NCI-H2107 treated with DMSO at 0.1 percent for 48 hours (cell line): ENCODE measurements around the gene RUNX2.

Source experiments
- DNase-seq: peaks from one replicate; lab custom pipeline; 2025; ENCODE audit not compliant: unreplicated experiment; lab: John Stamatoyannopoulos, UW

RUNX2 gene

DNA sequence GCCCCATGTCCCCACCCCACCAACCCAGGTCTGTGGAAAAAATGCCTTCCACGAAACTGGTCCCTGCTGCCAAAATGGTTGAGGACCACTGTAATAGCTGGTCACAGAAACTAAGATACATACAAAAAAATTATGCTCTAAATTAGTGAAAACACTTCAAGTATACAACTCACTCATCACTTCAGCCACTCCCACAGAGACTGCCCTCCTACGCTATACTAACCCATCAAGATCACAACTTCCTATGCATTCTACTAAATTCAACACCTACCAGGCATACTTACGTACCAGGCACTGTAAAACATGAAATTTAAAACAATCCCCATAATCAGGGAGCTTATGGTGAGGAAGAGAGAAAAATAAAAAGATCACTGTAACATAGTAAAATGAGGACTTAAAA lies 22.9 kb downstream of the RUNX2 start:
- DNase-seq: no peak

DNA sequence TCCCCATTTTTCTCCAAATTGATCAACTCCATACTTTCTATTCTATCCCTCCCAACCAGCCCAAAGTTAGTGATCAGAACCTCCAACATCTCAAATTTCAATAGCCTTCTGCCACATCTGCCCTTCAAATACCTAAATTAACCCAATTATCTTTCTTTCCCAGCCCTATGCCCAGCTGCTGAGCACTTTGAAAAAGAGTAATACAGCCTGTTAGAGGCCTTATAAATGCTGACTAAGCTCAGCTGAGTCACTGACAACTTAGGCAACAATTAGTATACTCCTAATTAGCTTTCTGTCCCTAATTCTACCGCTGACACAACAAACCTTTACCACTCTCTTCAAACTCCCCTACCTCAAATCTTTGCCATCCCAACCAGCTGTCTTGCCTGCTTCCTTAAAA lies 23.5 kb downstream of the RUNX2 start:
- DNase-seq: no peak

DNA sequence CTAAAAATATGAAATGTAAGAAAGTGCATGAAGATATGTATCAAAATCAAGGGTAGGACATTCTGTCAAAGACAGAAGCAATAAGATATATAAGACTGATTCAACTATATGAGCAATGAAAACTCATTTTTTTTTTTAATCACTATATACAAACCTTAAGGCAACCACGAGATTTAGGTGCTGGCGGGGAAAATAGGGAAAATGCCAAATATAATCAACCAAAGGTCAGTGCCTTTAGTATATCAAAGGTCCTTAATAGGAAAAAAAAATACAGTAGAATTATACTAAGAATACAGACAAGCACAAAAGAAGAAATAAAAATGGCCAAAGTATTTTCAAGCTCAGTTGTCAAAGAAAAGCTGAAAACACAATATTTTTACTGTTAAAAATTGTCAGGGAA lies 25.5 kb downstream of the RUNX2 start:
- DNase-seq: no peak

DNA sequence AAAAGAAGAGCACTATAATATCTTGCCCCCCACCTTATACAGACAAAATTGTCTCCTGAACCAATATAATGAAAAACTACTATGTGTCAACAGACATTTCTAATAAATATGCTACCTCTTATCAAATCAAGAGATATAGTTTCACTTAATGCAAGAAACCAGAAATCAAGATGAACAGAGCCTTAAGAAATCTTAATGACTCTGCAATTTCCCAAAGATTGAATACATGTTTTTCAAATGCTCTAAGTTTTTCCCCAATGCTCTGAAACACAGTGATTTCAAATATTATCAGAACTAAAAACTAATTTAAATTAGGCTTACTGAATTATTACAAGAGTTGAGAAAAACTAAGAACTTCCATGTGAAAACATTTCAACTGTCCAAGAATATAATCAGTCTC lies 36.3 kb downstream of the RUNX2 start:
- DNase-seq: no peak

DNA sequence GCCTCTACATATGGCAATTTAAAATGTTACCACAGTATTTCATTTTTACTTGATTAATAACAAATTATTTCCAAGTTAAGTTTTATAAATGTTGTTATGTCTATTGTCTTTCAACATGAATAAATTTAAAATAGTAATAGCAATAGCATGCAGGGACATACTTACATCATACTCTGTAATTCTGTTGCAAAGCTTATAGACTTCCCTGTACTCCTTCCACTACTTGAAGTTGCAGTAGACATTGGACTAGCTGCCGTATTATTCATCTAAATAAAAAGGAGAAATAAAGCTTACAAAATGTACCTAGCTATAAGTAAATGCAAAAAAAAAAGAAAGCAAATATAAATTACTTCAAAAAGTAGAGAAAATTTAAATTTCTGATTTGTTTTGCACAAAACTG lies 36.9 kb downstream of the RUNX2 start:
- DNase-seq: no peak

DNA sequence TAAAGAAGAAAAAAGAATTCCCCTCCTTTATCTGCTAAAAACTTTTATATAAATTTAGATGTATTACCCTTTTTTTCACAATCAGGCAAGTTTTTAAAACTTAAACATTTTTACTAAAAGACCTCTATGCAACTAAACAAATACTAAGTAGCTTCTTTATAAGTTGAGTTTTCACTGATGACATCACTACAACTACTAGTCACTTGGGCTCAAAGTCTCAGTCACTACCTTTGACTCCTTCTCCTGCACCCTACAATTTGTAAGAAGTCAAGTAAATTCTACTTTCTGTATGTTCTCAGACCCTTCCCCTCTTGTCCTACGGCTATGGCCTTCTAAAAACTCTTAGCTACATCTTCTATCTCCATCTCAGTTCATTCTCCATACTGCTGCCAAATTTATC lies 38.4 kb downstream of the RUNX2 start:
- DNase-seq: no peak

DNA sequence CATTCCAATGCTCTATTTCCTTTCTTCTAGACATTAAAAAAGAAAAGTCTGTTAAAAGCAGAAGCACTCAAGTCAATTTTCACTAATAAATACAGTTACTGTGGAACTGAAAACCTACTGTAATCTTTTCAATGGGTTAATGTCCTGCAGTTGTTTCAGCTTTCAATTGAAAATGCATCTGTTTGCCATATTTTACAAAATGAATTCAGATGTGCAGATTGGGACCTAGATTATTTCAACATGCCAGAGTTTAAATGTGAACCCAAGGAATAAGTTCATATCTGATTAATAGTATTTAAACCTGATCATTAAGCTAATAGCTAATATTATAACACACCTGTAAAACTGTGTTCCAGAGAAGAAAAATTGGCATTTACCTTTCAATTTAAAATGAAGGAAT lies 39.9 kb downstream of the RUNX2 start:
- DNase-seq: no peak

DNA sequence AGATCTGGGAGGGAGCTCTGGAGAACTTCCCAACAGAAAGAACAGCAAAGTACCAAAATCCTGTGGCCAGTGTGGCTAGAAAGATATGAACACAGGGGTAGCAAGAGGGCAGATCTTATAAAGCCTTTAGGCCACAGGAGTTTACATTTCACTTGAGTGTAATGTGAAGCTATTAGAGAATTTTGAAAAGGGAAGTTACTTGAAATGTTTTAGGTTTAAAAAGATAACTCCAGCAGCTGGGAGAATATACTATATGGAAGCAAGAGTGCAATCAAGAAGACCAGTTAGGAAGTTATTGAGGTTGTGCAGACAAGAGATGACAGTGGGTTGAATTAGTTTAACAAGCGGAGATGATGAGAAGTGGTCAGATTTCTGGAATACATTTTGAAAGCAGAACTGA lies 41.7 kb downstream of the RUNX2 start:
- no peak for DNase-seq

DNA sequence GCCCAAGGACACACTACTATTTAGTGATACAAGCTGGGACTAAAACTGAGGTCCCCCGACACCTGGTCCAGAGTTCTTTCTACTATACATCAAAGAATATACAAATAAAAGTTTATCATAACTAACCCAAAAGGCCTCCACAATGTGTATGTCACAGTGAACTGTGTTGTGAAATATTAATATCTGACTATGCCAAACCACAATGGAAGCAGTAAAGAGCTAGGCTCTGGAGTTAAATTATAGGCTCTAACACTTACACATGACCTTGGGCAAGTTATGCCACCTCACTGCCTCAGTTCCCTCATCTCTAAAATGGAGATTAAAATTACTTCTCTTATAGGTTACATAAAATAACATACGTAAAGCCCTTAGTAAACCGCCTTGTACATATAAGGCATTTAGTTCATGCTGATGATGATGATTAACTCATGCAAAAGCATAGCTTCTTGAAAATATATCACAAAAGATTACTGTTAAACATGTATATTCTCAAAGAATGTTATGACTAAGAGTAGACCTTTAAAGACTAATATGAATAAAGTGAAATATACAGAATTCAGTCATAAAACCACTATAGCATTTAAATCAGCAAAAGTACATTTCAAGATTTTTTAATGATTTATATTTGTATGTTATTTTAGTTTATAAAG lies 43.9 kb downstream of the RUNX2 start:
- no peak for DNase-seq

DNA sequence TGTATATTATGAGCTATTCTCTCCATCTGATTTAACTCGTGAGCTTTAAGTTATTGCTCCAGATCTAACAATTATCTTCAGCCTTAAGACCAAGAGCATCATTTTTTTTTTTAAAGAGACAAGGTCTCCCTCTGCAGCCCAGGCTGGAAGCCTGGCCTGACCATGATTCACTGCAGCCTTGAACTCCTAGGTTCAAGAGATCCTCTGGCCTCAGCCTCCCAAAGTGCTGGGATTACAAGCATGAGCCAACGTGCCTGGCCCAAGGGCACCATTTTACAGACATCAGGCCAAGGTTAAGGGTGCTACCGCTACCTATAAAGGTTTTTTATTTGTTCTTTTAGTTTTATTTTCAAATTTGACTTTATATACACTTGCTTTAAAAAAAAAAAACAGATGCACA lies 47.3 kb downstream of the RUNX2 start:
- no peak for DNase-seq

DNA sequence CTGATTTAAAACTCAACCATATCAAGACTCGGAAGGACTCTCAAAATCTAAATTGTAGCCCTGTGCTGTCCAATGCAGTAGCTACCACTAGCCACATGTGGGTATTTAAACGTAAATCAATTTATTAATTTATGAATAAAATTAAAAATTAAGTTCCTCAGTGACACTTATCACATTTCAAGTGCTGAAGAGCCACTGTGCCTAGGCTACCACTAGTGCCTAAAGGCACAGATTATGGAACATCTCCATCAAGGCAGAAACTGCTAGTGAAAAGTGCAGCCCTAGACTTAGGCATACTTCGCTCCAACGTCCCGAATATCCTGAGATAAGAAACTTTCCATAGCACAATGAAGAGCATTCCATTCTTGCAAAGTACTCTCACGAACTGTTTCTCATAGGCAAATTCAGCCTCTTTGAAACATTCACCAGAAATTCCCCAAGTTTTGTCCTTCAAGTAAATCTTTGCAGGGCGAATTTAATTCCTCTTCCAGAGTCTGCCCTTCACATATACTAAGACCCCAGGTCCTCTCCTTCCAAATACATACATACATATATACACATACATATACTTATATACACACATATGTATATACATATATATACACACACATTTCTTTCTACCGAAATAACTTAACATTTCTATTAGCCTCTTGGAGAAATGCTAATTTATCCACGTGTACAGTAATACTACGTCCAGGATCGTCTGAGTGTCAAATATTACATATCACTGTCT lies 48.3 kb downstream of the RUNX2 start:
- no peak for DNase-seq

DNA sequence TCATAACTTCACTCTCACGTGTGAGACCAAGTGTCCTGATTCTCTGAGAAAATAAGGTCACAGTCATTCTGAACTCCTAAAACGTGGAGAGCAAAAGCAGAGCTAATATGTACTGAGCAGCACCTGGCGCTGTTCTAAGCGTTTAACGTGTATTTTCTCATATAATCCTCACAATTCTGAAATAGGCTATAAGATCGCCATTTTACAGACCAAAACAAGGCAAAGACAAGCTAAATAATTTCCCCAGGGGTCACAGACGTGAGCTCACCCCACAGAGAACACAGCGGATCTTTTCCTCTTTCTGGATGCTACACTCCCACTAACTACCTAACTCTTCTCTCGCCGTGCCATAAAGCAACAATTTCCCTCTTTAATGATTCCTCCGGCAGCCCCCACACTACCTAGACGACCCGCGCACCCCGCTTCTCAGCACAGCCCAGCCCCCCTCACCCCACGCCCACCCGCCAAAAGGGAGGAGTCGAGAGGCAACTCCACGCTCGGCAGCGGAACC lies 49.0 kb downstream of the RUNX2 start:
- DNase-seq: no peak

DNA sequence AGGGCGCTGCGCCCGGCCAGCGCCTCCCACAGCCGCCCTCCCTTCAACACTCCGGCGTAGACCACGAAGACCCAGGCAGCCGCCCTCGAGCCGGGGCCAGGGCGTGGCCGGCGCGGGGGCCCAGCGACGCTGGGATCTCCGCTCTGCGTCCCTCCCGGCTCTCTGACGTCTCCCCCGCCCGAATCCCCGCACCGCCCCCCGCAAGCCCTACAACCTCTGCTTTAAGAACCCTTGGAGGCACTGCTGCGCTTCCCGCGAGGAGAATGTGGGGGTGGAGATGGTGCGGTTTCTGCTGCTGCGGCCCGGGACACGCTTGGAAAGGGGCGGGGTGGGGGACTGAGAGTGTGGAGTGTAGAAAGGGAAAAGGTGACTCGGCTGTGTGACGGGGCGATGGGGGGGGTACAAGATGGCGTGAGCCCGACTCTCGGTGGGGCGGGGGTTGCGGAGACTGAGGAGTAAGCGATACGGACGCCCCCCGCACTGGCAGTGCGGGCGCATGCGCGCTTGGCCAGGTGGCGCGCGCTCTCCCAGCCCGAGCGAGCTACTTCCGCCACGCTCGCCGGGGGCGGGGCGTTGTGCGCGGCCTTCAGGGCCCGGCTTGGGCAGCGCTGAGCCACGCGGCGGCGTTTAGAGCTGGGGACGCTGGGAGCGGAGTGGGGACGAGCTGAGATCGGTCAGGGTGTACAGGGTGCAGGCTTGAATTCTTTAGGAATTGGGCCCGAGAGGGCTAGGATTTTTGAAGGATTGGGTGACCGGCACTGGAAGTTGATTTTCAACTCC lies 49.6 kb downstream of the RUNX2 start, which contains the start of gene SUPT3H:
TSS of gene SUPT3H (minus strand) at position 381 of the 780 bp plus-strand sequence.
- no peak for DNase-seq

DNA sequence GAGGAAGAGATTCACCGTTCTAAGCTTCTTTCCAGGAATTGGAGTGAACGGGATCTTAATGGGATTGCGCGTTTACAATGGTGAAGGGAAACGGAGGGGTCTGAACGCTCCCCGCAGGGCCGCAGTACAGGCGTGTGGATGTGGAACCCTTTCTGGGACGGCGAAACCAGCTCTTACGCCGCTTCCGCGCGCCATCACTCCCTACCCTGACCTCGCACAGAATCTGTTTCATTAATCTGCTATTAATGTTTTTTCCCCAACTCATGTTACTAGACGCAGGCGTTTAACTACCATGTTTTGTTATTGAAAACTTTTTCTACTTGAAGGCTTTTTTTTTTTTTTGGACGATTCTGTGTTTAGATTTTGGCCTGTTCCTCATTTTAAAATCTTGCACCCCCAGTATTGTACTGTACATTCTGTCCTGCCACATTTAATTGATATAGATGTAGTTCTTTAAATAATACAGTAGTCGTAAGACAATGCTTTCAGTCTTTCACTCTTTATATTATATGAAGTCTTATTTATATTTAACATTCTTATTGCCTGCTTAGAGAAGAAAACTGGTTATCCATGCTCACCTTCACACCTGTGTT lies 50.3 kb downstream of the RUNX2 start:
- DNase-seq: no peak

DNA sequence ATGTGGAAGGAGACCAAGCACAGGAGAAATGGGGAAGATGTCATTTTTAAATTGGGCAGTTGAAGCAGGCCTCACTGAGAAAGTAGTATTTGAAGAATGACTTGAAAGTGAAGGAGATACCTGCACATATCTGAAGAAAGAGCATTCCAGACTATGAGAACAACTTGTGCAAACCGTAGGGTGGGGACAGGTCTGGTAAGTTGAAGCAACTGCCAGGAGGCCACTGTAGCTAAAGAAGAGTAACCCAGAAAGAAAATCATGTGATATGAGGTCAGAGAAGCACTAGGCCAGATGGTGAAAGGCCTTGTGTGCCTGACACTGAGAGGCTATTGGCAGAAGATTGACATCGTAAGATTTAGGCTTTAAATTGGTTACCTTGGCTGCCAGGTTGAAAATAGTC lies 54.3 kb downstream of the RUNX2 start:
- no peak for DNase-seq

DNA sequence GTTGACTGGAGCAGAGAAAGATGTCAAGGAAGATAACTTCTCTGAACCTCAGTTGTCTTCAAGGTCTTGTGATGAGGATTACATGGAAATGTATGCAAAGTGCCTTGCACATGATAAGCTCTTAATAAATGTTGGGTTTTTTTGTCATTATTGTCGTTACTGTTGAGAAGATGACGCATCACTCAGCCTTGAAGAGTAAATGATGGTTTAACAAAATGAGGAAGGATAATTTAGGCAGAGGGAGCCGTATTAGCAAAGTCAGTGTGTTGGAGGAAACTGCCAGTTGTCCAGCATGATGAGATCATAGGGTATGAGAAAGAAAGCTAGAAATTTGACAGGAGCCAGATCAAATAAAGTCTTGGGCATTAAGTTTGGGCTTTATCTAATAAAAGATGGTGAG lies 58.4 kb downstream of the RUNX2 start:
- DNase-seq: no peak

DNA sequence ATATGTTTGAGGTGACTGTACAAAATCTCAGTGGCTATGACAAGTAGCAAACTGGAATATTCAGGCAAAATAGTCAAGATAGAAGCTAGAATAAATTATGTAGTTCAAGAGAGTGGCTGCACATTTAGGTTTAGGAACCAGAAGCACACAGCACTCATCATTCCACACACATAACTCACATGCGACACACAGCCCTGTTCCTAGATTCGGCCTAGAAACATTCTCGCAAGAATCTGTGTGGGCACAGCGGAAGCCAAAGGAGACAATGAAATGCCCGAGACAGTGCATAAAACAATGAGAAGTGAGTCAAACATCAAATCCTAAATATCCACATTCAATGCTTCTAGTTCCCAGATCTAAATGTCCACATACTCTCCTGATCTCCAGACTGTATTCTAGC lies 59.1 kb downstream of the RUNX2 start:
- DNase-seq: no peak

DNA sequence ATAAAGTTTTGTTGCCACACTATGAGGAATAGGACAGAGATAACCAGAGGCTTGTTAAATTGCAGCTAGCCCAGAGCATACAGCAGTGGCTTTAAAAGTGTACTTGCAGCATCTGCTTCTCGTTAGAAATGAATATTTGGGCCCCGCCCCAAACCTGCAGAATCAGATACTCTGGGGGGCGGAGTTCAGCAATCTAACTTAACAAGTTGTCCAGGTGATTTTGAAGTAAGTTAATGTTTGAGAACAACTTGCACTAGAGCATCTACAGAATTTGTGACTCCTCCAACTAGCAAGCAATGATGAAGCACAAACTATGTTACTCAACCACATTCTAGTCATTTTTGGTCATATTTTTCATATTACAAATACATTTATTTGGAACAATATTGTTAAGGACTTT lies 60.2 kb downstream of the RUNX2 start:
- DNase-seq: no peak

DNA sequence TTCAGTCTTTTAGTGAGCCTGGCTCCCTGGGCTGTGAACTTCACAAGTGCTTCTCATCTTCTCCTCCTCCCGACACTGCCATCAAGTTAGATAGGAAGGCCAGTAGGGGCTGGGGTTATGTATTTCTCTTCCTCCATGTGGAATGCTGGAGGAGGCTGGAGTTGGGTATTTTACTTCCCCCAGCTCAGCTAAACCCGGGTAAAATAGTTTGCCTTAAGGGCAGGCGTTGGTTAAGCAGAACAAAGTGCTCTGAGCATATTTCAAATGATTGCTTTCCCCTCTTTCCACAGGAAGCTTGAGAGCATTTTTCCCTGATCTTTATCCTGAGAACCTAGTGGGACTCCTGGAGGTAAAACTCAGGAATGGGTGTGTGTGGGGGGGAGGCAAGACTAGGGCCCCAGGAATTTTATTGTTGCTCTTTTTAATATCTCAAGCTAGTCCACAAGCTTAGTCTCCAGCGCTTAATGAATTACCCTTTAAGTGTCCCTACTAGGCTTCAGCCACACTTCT lies 66.5 kb downstream of the RUNX2 start:
- no peak for DNase-seq

DNA sequence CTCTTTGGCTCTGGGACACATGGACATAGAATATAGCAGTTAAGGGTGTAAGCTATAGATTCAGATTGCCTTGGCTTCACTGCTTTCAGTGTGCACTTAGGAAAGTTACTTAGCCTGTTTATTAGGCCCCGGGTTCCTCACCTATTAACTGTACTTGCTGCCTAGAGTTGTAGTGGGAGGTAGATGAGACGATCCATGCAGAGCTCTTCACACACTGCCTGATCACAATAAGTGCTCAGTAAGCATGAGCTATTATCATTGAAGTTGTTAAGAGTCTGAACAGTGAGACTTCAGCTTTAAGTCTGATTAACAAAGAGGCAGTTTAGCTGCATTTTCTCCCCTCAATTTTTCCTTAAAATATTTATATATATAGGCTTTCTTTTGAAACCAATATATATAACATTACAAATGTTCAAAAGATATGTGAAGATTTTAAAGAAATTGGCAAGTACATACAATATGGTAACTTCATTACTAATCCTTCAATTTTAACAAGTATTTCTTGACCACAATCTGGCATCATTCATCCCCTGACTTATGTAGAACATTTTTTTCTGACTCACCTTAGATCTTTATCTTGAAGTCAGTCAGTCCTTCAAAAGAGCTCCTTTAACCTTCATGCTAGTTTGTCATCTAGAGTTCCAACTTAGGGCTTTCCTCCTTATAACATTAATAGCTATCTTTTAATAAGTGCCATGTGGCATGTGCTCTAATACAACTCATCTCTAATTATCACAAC lies 70.1 kb downstream of the RUNX2 start:
- DNase-seq: no peak

DNA sequence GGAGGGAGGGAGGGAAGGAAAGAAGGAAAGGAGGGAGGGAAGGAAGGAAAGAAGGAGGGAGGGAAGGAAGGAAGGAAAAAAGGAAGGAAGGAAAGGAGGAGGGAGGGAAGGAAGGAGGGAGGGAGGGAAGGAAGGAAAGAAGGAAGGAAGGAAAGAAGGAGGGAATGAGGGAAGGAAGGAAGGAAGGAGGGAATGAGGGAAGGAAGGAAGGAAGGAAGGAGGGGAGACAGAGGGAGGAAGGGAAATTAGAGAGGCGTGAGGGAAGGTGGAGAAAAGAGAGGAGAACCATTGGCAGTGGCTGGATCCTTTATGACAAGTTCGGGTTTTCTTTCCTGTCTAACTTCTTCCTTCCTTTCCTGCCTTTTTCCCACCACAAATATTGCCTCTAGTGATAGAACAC lies 71.9 kb downstream of the RUNX2 start:
- no peak for DNase-seq
